Measurements from ENCODE around the gene MAGEB6B.

MAGEB6B gene, protein sequence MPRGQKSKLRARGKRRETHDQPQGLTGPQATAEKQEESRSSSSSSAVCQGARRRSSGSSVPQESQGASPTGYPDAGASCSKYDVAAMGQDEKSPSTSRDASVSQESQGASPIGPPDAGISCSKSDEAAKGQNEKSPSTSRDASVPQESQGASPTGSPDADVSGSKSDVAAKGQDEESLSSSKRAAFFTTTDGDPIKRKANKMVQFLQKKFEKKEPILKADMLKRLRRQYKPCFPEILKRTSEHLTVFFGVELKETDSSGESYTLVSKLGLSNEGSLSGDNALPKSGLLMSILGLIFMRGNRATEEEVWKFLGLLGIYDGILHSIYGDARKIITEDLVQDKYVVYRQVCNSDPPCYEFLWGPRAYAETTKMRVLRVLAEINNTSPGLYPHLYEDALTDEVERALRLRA

DNA sequence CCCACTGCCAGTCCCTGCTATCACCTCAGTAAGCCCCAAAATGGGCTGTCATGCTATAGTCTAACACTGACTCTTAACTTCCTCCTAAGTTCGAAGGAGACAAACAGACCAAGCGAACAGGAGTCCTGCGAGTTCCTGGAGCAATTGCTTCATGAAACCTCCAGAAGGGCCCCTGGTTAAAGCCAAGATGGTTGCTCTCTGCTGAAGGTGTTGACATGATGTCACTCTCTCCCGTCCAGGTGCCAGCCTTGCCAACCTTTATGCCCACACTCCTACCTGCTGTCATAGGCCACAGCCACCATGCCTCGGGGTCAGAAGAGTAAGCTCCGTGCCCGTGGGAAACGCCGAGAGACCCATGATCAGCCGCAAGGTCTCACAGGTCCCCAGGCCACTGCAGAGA lies at the start of gene MAGEB6B:
Gene MAGEB6B, plus strand, starts transcription at position 301 of the 400 bp plus-strand sequence. Its CDS starts 0 bp downstream, at position 301.
- Histone ChIP-seq H3K4me1 (no peaks in the 10 kb centered on the region), H3K4me2 (ENCODE audit: low read length) (no peak within 1 kb of the TSS), H3K27me3 (ENCODE audit: control insufficient read depth, insufficient read depth, low read length) (no peaks in the 10 kb centered on the region), H3K9me3 (ENCODE audit: control insufficient read depth, low read length) (no peaks in the 10 kb centered on the region), H3K4me3 (ENCODE audit: low read depth, low read length) (no peak within 1 kb of the TSS), H3K9ac (no peak within 1 kb of the TSS), H3K36me3 (ENCODE audit: control insufficient read depth, insufficient read depth, low read length) (no peaks in the 10 kb centered on the region), H3K79me2 (no peaks in the 10 kb centered on the region), H2AFZ (no peak within 1 kb of the TSS), H3K27ac (no peak within 1 kb of the TSS)
- TF ChIP-seq, protein P1, sequence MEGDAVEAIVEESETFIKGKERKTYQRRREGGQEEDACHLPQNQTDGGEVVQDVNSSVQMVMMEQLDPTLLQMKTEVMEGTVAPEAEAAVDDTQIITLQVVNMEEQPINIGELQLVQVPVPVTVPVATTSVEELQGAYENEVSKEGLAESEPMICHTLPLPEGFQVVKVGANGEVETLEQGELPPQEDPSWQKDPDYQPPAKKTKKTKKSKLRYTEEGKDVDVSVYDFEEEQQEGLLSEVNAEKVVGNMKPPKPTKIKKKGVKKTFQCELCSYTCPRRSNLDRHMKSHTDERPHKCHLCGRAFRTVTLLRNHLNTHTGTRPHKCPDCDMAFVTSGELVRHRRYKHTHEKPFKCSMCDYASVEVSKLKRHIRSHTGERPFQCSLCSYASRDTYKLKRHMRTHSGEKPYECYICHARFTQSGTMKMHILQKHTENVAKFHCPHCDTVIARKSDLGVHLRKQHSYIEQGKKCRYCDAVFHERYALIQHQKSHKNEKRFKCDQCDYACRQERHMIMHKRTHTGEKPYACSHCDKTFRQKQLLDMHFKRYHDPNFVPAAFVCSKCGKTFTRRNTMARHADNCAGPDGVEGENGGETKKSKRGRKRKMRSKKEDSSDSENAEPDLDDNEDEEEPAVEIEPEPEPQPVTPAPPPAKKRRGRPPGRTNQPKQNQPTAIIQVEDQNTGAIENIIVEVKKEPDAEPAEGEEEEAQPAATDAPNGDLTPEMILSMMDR (IDR thresholded peaks at IDR 0.05), result no peak

DNA sequence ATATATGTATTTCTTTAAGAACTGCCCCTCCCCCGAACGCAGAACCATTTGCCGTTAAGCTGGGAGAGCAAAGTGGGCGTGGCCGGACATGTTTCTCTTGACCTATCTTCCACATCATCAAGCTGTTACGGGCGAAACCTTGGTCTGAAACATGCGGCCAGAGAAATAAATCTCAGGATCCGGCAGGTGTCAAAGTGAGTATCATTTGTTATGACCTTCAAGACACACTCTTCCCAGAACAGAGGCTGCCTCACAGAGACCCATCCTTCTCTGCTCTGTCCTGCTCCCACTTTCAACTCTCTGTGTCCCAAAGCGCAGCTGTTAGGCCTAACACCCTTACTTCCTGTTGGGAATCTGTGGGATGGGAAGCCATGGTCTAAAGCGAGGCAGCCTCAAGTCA lies 22.1 kb upstream of the MAGEB6B start, which contains the start of gene MAGEB18:
Gene MAGEB18, plus strand, starts transcription at position 70 of the 400 bp plus-strand sequence. CDS start 643 bp downstream, outside the sequence.
- Histone ChIP-seq H3K27me3 (ENCODE audit: control insufficient read depth, insufficient read depth, low read length) (no peaks in the 10 kb centered on the region), H3K4me3 (ENCODE audit: low read depth, low read length) (no peak within 1 kb of the TSS), H2AFZ (no peak within 1 kb of the TSS), H3K36me3 (ENCODE audit: control insufficient read depth, insufficient read depth, low read length) (no peaks in the 10 kb centered on the region), H3K4me2 (ENCODE audit: low read length) (no peak within 1 kb of the TSS), H3K9ac (no peak within 1 kb of the TSS), H3K79me2 (no peaks in the 10 kb centered on the region), H3K27ac (no peak within 1 kb of the TSS), H3K9me3 (ENCODE audit: control insufficient read depth, low read length) (no peaks in the 10 kb centered on the region), H3K4me1 (no peaks in the 10 kb centered on the region)
- TF ChIP-seq, protein P1 (IDR thresholded peaks at IDR 0.05), result no peak

DNA sequence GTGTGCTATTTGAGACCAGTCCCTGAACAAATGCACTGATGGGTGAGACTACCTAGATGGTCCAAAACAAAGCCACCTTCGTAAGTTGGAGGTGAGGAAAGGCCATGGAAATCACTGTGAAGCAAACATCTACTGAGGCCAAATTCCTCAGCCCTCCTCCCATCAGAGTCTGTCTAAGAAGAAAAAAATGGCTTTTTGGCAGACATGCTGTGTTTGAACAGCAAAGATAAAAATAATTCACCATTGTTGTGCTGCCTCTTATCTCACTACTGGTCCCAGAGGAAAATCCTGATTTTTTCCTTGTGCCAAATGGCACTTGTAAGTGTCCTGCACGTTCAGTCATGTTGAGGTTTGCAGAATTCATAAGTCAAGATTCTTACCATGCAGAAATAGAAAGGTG lies 14.4 kb upstream of the MAGEB6B start:
- Histone ChIP-seq H3K4me2 (ENCODE audit: low read length) (no peak overlapping the region), H3K79me2 (no peaks in the 10 kb centered on the region), H2AFZ (no peak overlapping the region), H3K4me1 (no peaks in the 10 kb centered on the region), H3K27me3 (ENCODE audit: control insufficient read depth, insufficient read depth, low read length) (no peaks in the 10 kb centered on the region), H3K9me3 (ENCODE audit: control insufficient read depth, low read length) (no peaks in the 10 kb centered on the region), H3K4me3 (ENCODE audit: low read depth, low read length) (no peak overlapping the region), H3K27ac (no peak overlapping the region), H3K36me3 (ENCODE audit: control insufficient read depth, insufficient read depth, low read length) (no peaks in the 10 kb centered on the region), H3K9ac (no peak overlapping the region)
- TF ChIP-seq, protein P1 (IDR thresholded peaks at IDR 0.05), result no peak

DNA sequence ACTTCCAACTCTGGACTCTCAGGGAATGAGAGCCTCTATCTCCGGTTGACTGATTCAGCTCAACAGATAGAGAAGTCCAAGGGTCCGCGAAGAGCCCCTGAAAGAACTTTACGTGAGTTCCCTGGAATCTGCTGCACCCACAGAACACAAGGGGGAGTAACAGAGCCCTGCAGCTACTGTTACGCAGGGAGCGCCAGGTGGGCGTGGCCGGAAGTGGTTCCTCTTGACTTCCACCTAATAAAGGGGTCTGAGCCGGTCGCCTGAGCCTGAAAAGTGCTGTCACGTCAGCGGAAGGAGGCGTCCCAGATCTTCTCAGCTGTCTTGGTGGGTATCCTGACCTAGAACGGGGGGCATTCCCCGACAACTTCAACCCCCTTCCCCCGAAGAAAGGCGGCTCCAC lies 31.8 kb downstream of the MAGEB6B start, which contains the start of gene MAGEB6:
Gene MAGEB6, plus strand, starts transcription at position 237 of the 400 bp plus-strand sequence. CDS start 1,407 bp downstream, outside the sequence.
- H2AFZ ChIP-seq, result no peak within 1 kb of the TSS
- H3K27me3 ChIP-seq (ENCODE audit: control insufficient read depth, insufficient read depth, low read length), result no peaks in the 10 kb centered on the region
- H3K36me3 ChIP-seq (ENCODE audit: control insufficient read depth, insufficient read depth, low read length), result no peaks in the 10 kb centered on the region
- no peak within 1 kb of the TSS for H3K4me3 ChIP-seq (ENCODE audit: low read depth, low read length)
- no peak within 1 kb of the TSS for H3K27ac ChIP-seq
- H3K79me2 ChIP-seq, result no peaks in the 10 kb centered on the region
- TF ChIP-seq, protein P1 (IDR thresholded peaks at IDR 0.05), result no peak
- no peak within 1 kb of the TSS for H3K4me2 ChIP-seq (ENCODE audit: low read length)
- H3K4me1 ChIP-seq, result no peaks in the 10 kb centered on the region
- H3K9me3 ChIP-seq (ENCODE audit: control insufficient read depth, low read length), result no peaks in the 10 kb centered on the region
- H3K9ac ChIP-seq, result no peak within 1 kb of the TSS
